Measurements from ENCODE around the gene SLC4A9.

The SLC4A9 gene

DNA sequence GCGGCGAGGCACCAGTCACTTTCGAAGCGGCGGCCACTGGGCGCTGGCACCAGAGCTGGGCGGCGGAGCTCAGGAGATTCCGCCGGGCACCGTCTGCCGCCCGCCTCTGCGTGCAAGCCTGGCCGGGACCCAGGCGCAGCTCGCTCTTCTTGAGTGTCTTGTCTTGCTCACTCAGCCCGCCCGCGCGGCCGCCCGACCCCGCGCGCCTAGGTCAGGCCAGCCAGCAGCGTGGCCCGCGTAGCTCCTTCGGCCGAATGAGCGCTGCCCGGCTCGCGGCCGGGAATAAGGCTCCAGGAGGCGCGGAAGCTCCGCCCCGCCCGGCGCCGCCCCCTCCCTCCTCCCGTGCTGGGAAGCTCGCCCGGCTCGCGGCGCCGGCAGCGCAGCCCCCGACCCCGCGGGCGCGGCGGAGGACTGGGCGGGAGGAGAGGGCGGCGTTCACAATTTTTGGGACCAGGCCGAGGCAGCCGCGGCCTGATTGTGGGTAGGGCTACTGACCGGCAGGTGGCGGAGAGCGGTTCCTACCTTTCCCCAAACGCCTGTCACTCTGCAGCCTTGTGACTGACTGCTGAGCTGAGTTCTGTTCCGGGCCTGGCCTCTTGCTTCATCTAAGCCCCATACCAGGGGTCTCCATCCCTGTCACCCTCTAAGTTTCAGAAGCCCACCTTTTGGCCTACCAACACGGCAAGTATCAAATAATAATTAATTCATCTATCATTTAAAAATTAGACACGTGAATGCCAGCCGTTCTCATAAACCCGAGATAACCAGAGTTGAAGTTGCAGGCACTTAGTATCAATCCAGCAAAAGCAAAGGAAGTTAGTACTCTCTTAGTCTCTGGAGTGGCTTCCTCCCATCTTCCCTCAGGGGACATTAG, 13.4 kb upstream of the SLC4A9 start, which contains the start of gene HBEGF (continued):
- TF ChIP-seq, protein P1, sequence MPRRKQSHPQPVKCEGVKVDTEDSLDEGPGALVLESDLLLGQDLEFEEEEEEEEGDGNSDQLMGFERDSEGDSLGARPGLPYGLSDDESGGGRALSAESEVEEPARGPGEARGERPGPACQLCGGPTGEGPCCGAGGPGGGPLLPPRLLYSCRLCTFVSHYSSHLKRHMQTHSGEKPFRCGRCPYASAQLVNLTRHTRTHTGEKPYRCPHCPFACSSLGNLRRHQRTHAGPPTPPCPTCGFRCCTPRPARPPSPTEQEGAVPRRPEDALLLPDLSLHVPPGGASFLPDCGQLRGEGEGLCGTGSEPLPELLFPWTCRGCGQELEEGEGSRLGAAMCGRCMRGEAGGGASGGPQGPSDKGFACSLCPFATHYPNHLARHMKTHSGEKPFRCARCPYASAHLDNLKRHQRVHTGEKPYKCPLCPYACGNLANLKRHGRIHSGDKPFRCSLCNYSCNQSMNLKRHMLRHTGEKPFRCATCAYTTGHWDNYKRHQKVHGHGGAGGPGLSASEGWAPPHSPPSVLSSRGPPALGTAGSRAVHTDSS (tag by site-specific recombination; IDR thresholded peaks at IDR 0.05): no peak
- no peak for TF ChIP-seq ZNF214 (tag by site-specific recombination; IDR thresholded peaks at IDR 0.05; ENCODE audit: borderline replicate concordance)
- TF ChIP-seq GLIS1 (tag by site-specific recombination; IDR thresholded peaks at IDR 0.05): peak; percentile 44
- 0 out of 2 replicates have a peak, but pooled peaks have one; percentile 18 for TF ChIP-seq ZNF623 (tag by site-specific recombination; IDR thresholded peaks at IDR 0.05)
- TF ChIP-seq, protein P2, sequence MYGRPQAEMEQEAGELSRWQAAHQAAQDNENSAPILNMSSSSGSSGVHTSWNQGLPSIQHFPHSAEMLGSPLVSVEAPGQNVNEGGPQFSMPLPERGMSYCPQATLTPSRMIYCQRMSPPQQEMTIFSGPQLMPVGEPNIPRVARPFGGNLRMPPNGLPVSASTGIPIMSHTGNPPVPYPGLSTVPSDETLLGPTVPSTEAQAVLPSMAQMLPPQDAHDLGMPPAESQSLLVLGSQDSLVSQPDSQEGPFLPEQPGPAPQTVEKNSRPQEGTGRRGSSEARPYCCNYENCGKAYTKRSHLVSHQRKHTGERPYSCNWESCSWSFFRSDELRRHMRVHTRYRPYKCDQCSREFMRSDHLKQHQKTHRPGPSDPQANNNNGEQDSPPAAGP (tag by site-specific recombination; IDR thresholded peaks at IDR 0.05): peak; percentile 58; the same call in 1 of the 2 replicates
- TF ChIP-seq ZNF626 (tag by site-specific recombination; IDR thresholded peaks at IDR 0.05): no peak
- no peak for TF ChIP-seq GLI2 (tag by site-specific recombination; IDR thresholded peaks at IDR 0.05; ENCODE audit: borderline replicate concordance, low read depth)
- TF ChIP-seq ZNF560 (tag by site-specific recombination; IDR thresholded peaks at IDR 0.05; ENCODE audit: borderline replicate concordance): no peak
- no peak; the same call in 1 of the 2 replicates for TF ChIP-seq ZNF324 (tag by site-specific recombination; IDR thresholded peaks at IDR 0.05)
- no peak for TF ChIP-seq MEIS1 (CRISPR knock-in tag; IDR thresholded peaks at IDR 0.05; ENCODE audit: borderline replicate concordance)
- 0 out of 2 replicates have a peak, but pooled peaks have one; percentile 72 for TF ChIP-seq ZNF837 (tag by site-specific recombination; IDR thresholded peaks at IDR 0.05)
- 0 out of 2 replicates have a peak, but pooled peaks have one; percentile 39 for TF ChIP-seq EGR2 (tag by site-specific recombination; IDR thresholded peaks at IDR 0.05; ENCODE audit: low read depth)
- TF ChIP-seq ZNF24 (tag by site-specific recombination; IDR thresholded peaks at IDR 0.05): no peak; the same call in 1 of the 2 replicates
- TF ChIP-seq, protein P3, sequence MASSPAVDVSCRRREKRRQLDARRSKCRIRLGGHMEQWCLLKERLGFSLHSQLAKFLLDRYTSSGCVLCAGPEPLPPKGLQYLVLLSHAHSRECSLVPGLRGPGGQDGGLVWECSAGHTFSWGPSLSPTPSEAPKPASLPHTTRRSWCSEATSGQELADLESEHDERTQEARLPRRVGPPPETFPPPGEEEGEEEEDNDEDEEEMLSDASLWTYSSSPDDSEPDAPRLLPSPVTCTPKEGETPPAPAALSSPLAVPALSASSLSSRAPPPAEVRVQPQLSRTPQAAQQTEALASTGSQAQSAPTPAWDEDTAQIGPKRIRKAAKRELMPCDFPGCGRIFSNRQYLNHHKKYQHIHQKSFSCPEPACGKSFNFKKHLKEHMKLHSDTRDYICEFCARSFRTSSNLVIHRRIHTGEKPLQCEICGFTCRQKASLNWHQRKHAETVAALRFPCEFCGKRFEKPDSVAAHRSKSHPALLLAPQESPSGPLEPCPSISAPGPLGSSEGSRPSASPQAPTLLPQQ (tag by site-specific recombination; IDR thresholded peaks at IDR 0.05): peak; percentile 71; the same call in 1 of the 2 replicates
- TF ChIP-seq ZNF530 (tag by site-specific recombination; IDR thresholded peaks at IDR 0.05; ENCODE audit: low read depth): no peak
- no peak; the same call in none of the 2 replicates for TF ChIP-seq ZFP69B (tag by site-specific recombination; IDR thresholded peaks at IDR 0.05)
- TF ChIP-seq, protein P4, sequence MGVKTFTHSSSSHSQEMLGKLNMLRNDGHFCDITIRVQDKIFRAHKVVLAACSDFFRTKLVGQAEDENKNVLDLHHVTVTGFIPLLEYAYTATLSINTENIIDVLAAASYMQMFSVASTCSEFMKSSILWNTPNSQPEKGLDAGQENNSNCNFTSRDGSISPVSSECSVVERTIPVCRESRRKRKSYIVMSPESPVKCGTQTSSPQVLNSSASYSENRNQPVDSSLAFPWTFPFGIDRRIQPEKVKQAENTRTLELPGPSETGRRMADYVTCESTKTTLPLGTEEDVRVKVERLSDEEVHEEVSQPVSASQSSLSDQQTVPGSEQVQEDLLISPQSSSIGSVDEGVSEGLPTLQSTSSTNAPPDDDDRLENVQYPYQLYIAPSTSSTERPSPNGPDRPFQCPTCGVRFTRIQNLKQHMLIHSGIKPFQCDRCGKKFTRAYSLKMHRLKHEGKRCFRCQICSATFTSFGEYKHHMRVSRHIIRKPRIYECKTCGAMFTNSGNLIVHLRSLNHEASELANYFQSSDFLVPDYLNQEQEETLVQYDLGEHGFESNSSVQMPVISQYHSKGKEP (tag by site-specific recombination; IDR thresholded peaks at IDR 0.05): no peak
- TF ChIP-seq, protein P5, sequence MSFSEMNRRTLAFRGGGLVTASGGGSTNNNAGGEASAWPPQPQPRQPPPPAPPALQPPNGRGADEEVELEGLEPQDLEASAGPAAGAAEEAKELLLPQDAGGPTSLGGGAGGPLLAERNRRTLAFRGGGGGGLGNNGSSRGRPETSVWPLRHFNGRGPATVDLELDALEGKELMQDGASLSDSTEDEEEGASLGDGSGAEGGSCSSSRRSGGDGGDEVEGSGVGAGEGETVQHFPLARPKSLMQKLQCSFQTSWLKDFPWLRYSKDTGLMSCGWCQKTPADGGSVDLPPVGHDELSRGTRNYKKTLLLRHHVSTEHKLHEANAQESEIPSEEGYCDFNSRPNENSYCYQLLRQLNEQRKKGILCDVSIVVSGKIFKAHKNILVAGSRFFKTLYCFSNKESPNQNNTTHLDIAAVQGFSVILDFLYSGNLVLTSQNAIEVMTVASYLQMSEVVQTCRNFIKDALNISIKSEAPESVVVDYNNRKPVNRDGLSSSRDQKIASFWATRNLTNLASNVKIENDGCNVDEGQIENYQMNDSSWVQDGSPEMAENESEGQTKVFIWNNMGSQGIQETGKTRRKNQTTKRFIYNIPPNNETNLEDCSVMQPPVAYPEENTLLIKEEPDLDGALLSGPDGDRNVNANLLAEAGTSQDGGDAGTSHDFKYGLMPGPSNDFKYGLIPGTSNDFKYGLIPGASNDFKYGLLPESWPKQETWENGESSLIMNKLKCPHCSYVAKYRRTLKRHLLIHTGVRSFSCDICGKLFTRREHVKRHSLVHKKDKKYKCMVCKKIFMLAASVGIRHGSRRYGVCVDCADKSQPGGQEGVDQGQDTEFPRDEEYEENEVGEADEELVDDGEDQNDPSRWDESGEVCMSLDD (tag by site-specific recombination; IDR thresholded peaks at IDR 0.05): no peak
- TF ChIP-seq ZBTB1 (tag by site-specific recombination; IDR thresholded peaks at IDR 0.05): no peak
- no peak for TF ChIP-seq ZNF274 (IDR thresholded peaks at IDR 0.05; ENCODE audit: low read length)
- TF ChIP-seq ZNF274 (tag by site-specific recombination; IDR thresholded peaks at IDR 0.05; ENCODE audit: borderline replicate concordance): no peak
- TF ChIP-seq KLF9 (tag by site-specific recombination; IDR thresholded peaks at IDR 0.05; ENCODE audit: low read depth): no peak; the same call in 1 of the 2 replicates
- TF ChIP-seq ZNF175 (tag by site-specific recombination; IDR thresholded peaks at IDR 0.05): no peak
- TF ChIP-seq ZNF558 (tag by site-specific recombination; IDR thresholded peaks at IDR 0.05): no peak
- TF ChIP-seq, protein P6, sequence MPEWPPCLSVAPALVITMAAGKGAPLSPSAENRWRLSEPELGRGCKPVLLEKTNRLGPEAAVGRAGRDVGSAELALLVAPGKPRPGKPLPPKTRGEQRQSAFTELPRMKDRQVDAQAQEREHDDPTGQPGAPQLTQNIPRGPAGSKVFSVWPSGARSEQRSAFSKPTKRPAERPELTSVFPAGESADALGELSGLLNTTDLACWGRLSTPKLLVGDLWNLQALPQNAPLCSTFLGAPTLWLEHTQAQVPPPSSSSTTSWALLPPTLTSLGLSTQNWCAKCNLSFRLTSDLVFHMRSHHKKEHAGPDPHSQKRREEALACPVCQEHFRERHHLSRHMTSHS (tag by site-specific recombination; IDR thresholded peaks at IDR 0.05): no peak
- peak; percentile 34; the same call in 1 of the 2 replicates for TF ChIP-seq ZFP37 (tag by site-specific recombination; IDR thresholded peaks at IDR 0.05)
- 0 out of 2 replicates have a peak, but pooled peaks have one; percentile 6 for TF ChIP-seq KLF1 (tag by site-specific recombination; IDR thresholded peaks at IDR 0.05)
- no peak for TF ChIP-seq ZNF169 (tag by site-specific recombination; IDR thresholded peaks at IDR 0.05)
